H9 (cell line): ENCODE measurements around the gene LIPE. TPM values are rescaled to one million over a fixed set of nuclear protein-coding genes. Genes with fewer than 3 reads are reported as not detected.

Experiments
- DNase-seq: peaks from one replicate; pipeline ENCODE4 v3.0.0-alpha.2; 2017
- H2AFZ ChIP-seq: one replicate; pipeline ENCODE4 v1.6.1; 2013; ENCODE audit warnings: mild to moderate bottlenecking, low read length, control low read depth, moderate library complexity
- H2AK5ac ChIP-seq: 2 replicates; pipeline ENCODE4 v1.6.1; 2013; ENCODE audit warnings: low read length, control low read depth, mixed read lengths; ENCODE audit not compliant: insufficient read length
- H2BK120ac ChIP-seq: one replicate; pipeline ENCODE4 v1.6.1; 2013; ENCODE audit warnings: low read depth, mild to moderate bottlenecking, low read length, control low read depth, inconsistent platforms; ENCODE audit not compliant: poor library complexity, severe bottlenecking
- H2BK12ac ChIP-seq: 2 replicates; pipeline ENCODE4 v1.6.1; 2013; ENCODE audit warnings: low read length, control low read depth, mixed read lengths, low read depth; ENCODE audit not compliant: insufficient read length
- H2BK15ac ChIP-seq: 2 replicates; pipeline ENCODE4 v1.6.1; 2013; ENCODE audit warnings: low read depth, low read length, control low read depth
- H2BK20ac ChIP-seq: one replicate; pipeline ENCODE4 v1.6.1; 2013; ENCODE audit warnings: low read depth, mild to moderate bottlenecking, low read length, control low read depth, inconsistent platforms; ENCODE audit not compliant: poor library complexity, severe bottlenecking
- H2BK5ac ChIP-seq: 2 replicates; pipeline ENCODE4 v1.6.1; 2013; ENCODE audit warnings: low read length, control low read depth, mixed read lengths; ENCODE audit not compliant: insufficient read length
- H3K14ac ChIP-seq: 2 replicates; pipeline ENCODE4 v1.6.1; 2013; ENCODE audit warnings: low read length, control low read depth; ENCODE audit not compliant: insufficient read depth
- H3K18ac ChIP-seq: 2 replicates; pipeline ENCODE4 v1.6.1; 2013; ENCODE audit warnings: low read depth, mild to moderate bottlenecking, mixed read lengths, low read length, control low read depth; ENCODE audit not compliant: insufficient read length
- H3K23ac ChIP-seq: 2 replicates; pipeline ENCODE4 v1.6.1; 2013; ENCODE audit warnings: low read length, control low read depth, mixed read lengths, low read depth; ENCODE audit not compliant: insufficient read length
- H3K23me2 ChIP-seq: 2 replicates; pipeline ENCODE4 v1.6.1; 2013; ENCODE audit warnings: low read depth, mild to moderate bottlenecking, mixed read lengths, low read length, control low read depth; ENCODE audit not compliant: insufficient read length, poor library complexity, severe bottlenecking
- H3K27ac ChIP-seq: 2 replicates; pipeline ENCODE4 v1.5.1; 2013; ENCODE audit warnings: low read length, control low read depth, mixed read lengths, low read depth; ENCODE audit not compliant: insufficient read length
- H3K27me3 ChIP-seq: 2 replicates; pipeline ENCODE4 v1.6.1; 2013; ENCODE audit warnings: low read length, control low read depth, inconsistent platforms; ENCODE audit not compliant: insufficient read depth
- H3K4ac ChIP-seq: 2 replicates; pipeline ENCODE4 v1.6.1; 2013; ENCODE audit warnings: low read depth, mild to moderate bottlenecking, control low read depth, inconsistent platforms, low read length, moderate library complexity
- H3K4me1 ChIP-seq: 2 replicates; pipeline ENCODE4 v1.6.1; 2013; ENCODE audit warnings: low read length, control low read depth, inconsistent platforms; ENCODE audit not compliant: insufficient read depth
- H3K4me2 ChIP-seq: 2 replicates; pipeline ENCODE4 v1.6.1; 2013; ENCODE audit warnings: low read length, control low read depth, mixed read lengths; ENCODE audit not compliant: insufficient read length, insufficient read depth
- H3K56ac ChIP-seq: 2 replicates; pipeline ENCODE4 v1.6.1; 2013; ENCODE audit warnings: low read depth, mild to moderate bottlenecking, mixed read lengths, low read length, control low read depth; ENCODE audit not compliant: insufficient read length
- H3K79me1 ChIP-seq: 2 replicates; pipeline ENCODE4 v1.6.1; 2013; ENCODE audit warnings: low read depth, mild to moderate bottlenecking, moderate library complexity, low read length, control low read depth, inconsistent platforms; ENCODE audit not compliant: insufficient read depth, poor library complexity, severe bottlenecking
- H3K79me2 ChIP-seq: 2 replicates; pipeline ENCODE4 v1.6.1; 2013; ENCODE audit warnings: low read length, control low read depth, inconsistent platforms; ENCODE audit not compliant: insufficient read depth
- H3K9ac ChIP-seq: 2 replicates; pipeline ENCODE4 v1.6.1; 2013; ENCODE audit warnings: low read length, control low read depth, mixed read lengths; ENCODE audit not compliant: insufficient read length; ENCODE audit errors: extremely low read depth
- H3K9me3 ChIP-seq: one replicate; pipeline ENCODE4 v1.6.1; 2013; ENCODE audit warnings: low read depth, low read length, inconsistent platforms; ENCODE audit not compliant: control insufficient read depth
- H3T11ph ChIP-seq: one replicate; pipeline ENCODE4 v1.6.1; 2013; ENCODE audit warnings: mild to moderate bottlenecking, low read length, control low read depth, inconsistent platforms
- H4K20me1 ChIP-seq: one replicate; pipeline ENCODE4 v1.6.1; 2013; ENCODE audit not compliant: control insufficient read depth, insufficient read length, insufficient read depth
- H4K5ac ChIP-seq: 2 replicates; pipeline ENCODE4 v1.6.1; 2013; ENCODE audit warnings: low read depth, mild to moderate bottlenecking, mixed read lengths, low read length, control low read depth; ENCODE audit not compliant: insufficient read length
- H4K8ac ChIP-seq: replicated peaks from 2 replicates; pipeline ENCODE4 v1.6.1; 2013; ENCODE audit warnings: low read length, control low read depth, mixed read lengths, low read depth; ENCODE audit not compliant: insufficient read length
- H4K91ac ChIP-seq: 2 replicates; pipeline ENCODE4 v1.6.1; 2013; ENCODE audit warnings: low read depth, mild to moderate bottlenecking, moderate library complexity, mixed read lengths, low read length, control low read depth; ENCODE audit not compliant: insufficient read length
- H3K27ac Mint-ChIP-seq, 3 experiments: 2 replicates in 2 of 3; 3 replicates in 1 of 3; pipeline ENCODE4 v1.8.0; 2020 to 2021; ENCODE audit warnings: mixed read lengths in 3 of 3, mild to moderate bottlenecking in 1 of 3, moderate library complexity in 1 of 3
- H3K27me3 Mint-ChIP-seq: 2 replicates; pipeline ENCODE4 v1.8.0; 2021; ENCODE audit warnings: low read depth, mild to moderate bottlenecking, moderate library complexity, mixed read lengths
- H3K36me3 Mint-ChIP-seq, 3 experiments: 2 replicates in 2 of 3; 3 replicates in 1 of 3; pipeline ENCODE4 v1.8.0; 2020 to 2021; ENCODE audit warnings: low read depth in 3 of 3, mixed read lengths in 3 of 3; ENCODE audit not compliant: insufficient read depth in 1 of 3
- H3K4me1 Mint-ChIP-seq, 2 experiments: 2 replicates each; pipeline ENCODE4 v1.8.0; 2020; ENCODE audit warnings: mixed read lengths in 2 of 2
- H3K4me3 Mint-ChIP-seq, 2 experiments: 2 replicates in 1 of 2; 3 replicates in 1 of 2; pipeline ENCODE4 v1.8.0; 2020 to 2021; ENCODE audit warnings: mild to moderate bottlenecking in 2 of 2, mixed read lengths in 2 of 2, moderate library complexity in 1 of 2
- H3K9me3 Mint-ChIP-seq, 2 experiments: 2 replicates in 1 of 2; 3 replicates in 1 of 2; pipeline ENCODE4 v1.8.0; 2020; ENCODE audit warnings: mild to moderate bottlenecking in 2 of 2, mixed read lengths in 2 of 2, moderate library complexity in 1 of 2
- WGBS: extraction: QIAGEN DNeasy Blood & Tissue Kit; methylation state at CpG from one replicate; pipeline ENCODE4 v1.1.7; 2013; ENCODE audit warnings: missing lambda C conversion rate, low lambda C conversion rate, mixed read lengths; ENCODE audit not compliant: insufficient read length; ENCODE audit errors: extremely low coverage; 5-methylcytosine and 5-hydroxymethylcytosine counted together
- total RNA-seq: library from RNA; stranded (reverse); gene quantifications from 2 replicates; pipeline ENCODE4 v1.2.1, GENCODE V29; 2021
- TF ChIP-seq, protein P1 (sequence below): fragments of 200-600 bp; sonication (generic); conservative IDR thresholded peaks from 3 replicates; pipeline ENCODE4 v1.8.0; 2021; ENCODE audit warnings: antibody characterized with exemption, mild to moderate bottlenecking

LIPE gene
- total RNA-seq, 1 experiment from 2014 or later = 6.3 TPM

DNA sequence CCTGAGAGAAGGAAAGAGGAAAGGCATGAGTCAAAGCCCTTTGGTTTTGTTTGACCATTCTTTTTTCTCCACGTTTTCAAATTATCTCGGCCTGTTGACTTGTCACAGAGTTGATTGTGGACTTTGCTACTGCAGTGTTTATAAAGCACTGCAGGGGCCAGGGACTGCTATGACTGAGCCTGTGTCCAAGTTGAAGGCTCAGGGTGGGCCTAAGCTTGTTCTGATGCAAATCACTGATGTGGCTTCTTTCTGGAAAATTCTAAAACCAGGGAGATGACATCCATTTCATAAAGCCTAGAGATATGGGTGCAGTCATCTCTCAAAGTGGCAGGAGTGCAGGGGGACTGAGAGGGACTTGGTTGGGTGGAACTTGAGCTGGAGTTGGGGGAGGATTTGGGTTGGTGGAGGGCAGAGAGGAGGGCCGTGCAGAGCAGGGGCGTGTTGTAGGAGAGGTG is 16.8 kb upstream of the LIPE start:
- H3K23ac ChIP-seq = no peak overlapping the region
- no peaks in the 10 kb centered on the region for H4K20me1 ChIP-seq
- no peak overlapping the region for H2AK5ac ChIP-seq
- H3K4me1 ChIP-seq = no peaks in the 10 kb centered on the region; the same call in 1 of the 2 replicates
- peaks cover 37 to 42% of the 10 kb centered on the region in 2 experiments for H3K4me1 Mint-ChIP-seq
- peaks cover 29% of the 10 kb centered on the region for H3K27me3 Mint-ChIP-seq
- H3K9ac ChIP-seq = no peak overlapping the region
- H3K56ac ChIP-seq = no peak overlapping the region
- no peak overlapping the region for H2BK15ac ChIP-seq
- no peak overlapping the region for H2BK120ac ChIP-seq
- DNase-seq = no peak
- H2AFZ ChIP-seq = no peak overlapping the region
- no peak overlapping the region for H4K5ac ChIP-seq
- no peak overlapping the region for H3T11ph ChIP-seq
- no peak overlapping the region for H2BK12ac ChIP-seq
- no peaks in the 10 kb centered on the region for H3K36me3 Mint-ChIP-seq
- no peak overlapping the region for H2BK20ac ChIP-seq
- H3K79me2 ChIP-seq = no peaks in the 10 kb centered on the region
- H2BK5ac ChIP-seq = no peak overlapping the region
- TF ChIP-seq, protein P1, sequence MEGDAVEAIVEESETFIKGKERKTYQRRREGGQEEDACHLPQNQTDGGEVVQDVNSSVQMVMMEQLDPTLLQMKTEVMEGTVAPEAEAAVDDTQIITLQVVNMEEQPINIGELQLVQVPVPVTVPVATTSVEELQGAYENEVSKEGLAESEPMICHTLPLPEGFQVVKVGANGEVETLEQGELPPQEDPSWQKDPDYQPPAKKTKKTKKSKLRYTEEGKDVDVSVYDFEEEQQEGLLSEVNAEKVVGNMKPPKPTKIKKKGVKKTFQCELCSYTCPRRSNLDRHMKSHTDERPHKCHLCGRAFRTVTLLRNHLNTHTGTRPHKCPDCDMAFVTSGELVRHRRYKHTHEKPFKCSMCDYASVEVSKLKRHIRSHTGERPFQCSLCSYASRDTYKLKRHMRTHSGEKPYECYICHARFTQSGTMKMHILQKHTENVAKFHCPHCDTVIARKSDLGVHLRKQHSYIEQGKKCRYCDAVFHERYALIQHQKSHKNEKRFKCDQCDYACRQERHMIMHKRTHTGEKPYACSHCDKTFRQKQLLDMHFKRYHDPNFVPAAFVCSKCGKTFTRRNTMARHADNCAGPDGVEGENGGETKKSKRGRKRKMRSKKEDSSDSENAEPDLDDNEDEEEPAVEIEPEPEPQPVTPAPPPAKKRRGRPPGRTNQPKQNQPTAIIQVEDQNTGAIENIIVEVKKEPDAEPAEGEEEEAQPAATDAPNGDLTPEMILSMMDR = no peak
- no peaks in the 10 kb centered on the region for H3K27me3 ChIP-seq
- H3K4ac ChIP-seq = no peak overlapping the region
- H3K27ac ChIP-seq = no peak overlapping the region
- no peaks in the 10 kb centered on the region for H3K79me1 ChIP-seq
- no peak overlapping the region for H3K18ac ChIP-seq
- no peak overlapping the region; a peak in 1 of 7 replicates for H3K27ac Mint-ChIP-seq
- no peak overlapping the region; a peak in 1 of 5 replicates for H3K4me3 Mint-ChIP-seq
- no peaks in the 10 kb centered on the region for H3K23me2 ChIP-seq
- no CpG with 5 or more reads among the region's 4 CpGs for WGBS
- no peak overlapping the region for H4K8ac ChIP-seq
- H4K91ac ChIP-seq = no peak overlapping the region
- no peaks in the 10 kb centered on the region for H3K9me3 ChIP-seq
- H3K9me3 Mint-ChIP-seq = no peaks in the 10 kb centered on the region
- no peak overlapping the region for H3K4me2 ChIP-seq
- no peak overlapping the region for H3K14ac ChIP-seq
